ENCODE data around the gene EHD1.

Gene EHD1

GRCh38 chr11:64864473-64865285, 13.7 kb downstream of the EHD1 start:
- TF ChIP-seq CTCF (IDR thresholded peaks at IDR 0.05) (no peak), ZFX (IDR thresholded peaks at IDR 0.05; ENCODE audit: borderline replicate concordance) (no peak)
- H3K27ac ChIP-seq: no peak overlapping the region

- TF ChIP-seq ZFX (IDR thresholded peaks at IDR 0.05; ENCODE audit: borderline replicate concordance): no peak
- TF ChIP-seq CTCF (IDR thresholded peaks at IDR 0.05): no peak
Measured at GRCh38 chr11:64864135-64864472, 14.3 kb downstream of the EHD1 start.

GRCh38 chr11:64863391-64864060, 14.9 kb downstream of the EHD1 start:
- TF ChIP-seq ZFX (IDR thresholded peaks at IDR 0.05; ENCODE audit: borderline replicate concordance): no peak
- TF ChIP-seq CTCF (IDR thresholded peaks at IDR 0.05): no peak
- H3K27ac ChIP-seq: no peak overlapping the region

More at GRCh38 chr11:64864135-64864472, 14.3 kb downstream of the EHD1 start:
- no peak overlapping the region for H3K27ac ChIP-seq

- no peak overlapping the region for H3K27ac ChIP-seq
- no peak for TF ChIP-seq ZFX (IDR thresholded peaks at IDR 0.05; ENCODE audit: borderline replicate concordance)
- TF ChIP-seq CTCF (IDR thresholded peaks at IDR 0.05): no peak
Measured at GRCh38 chr11:64862987-64863390, 15.4 kb downstream of the EHD1 start.

GRCh38 chr11:64861227-64861975, 17.0 kb downstream of the EHD1 start:
- no peak overlapping the region for H3K27ac ChIP-seq

More at GRCh38 chr11:64861227-64861975, 17.0 kb downstream of the EHD1 start:
- TF ChIP-seq CTCF (IDR thresholded peaks at IDR 0.05): no peak
- no peak for TF ChIP-seq ZFX (IDR thresholded peaks at IDR 0.05; ENCODE audit: borderline replicate concordance)

Data from 22Rv1 (cell line).